ENCODE results near the gene OR56B4.

- no peak for TF ChIP-seq ZBTB49 (CRISPR knock-in tag; IDR thresholded peaks at IDR 0.05; ENCODE audit: borderline replicate concordance)
- TF ChIP-seq GATAD2A (CRISPR knock-in tag; IDR thresholded peaks at IDR 0.05) = no peak
- no peak for TF ChIP-seq PHF8 (CRISPR knock-in tag; IDR thresholded peaks at IDR 0.05)
- no peak for TF ChIP-seq RAD21 (CRISPR knock-in tag; IDR thresholded peaks at IDR 0.05)
- no peak for TF ChIP-seq REST (IDR thresholded peaks at IDR 0.05; ENCODE audit: borderline replicate concordance in 1 of 2, low read depth in 1 of 2, low read length in 2 of 2)
- TF ChIP-seq CREM (IDR thresholded peaks at IDR 0.05) = no peak
- TF ChIP-seq CREM (CRISPR knock-in tag; IDR thresholded peaks at IDR 0.05) = no peak
- no peak for TF ChIP-seq MTA3 (CRISPR knock-in tag; IDR thresholded peaks at IDR 0.05)
Observed at GRCh38 chr11:6062691-6063358, 44.7 kb upstream of the OR56B4 start.
